AG09309 (cell line): ENCODE results near the gene TUBE1.

Source experiments
- DNase-seq: peaks from one replicate; pipeline ENCODE4 v3.0.0-alpha.2; 2010; ENCODE audit warnings: low read depth
- H3K4me3 ChIP-seq: 2 replicates; pipeline ENCODE4 v1.5.1; 2011; ENCODE audit warnings: mild to moderate bottlenecking, low read depth, low read length, moderate library complexity; ENCODE audit not compliant: control insufficient read depth
- CTCF ChIP-seq: IDR thresholded peaks from 2 replicates; pipeline ENCODE4 v1.5.1; 2011; ENCODE audit warnings: mild to moderate bottlenecking, low read depth, low read length, inconsistent platforms; ENCODE audit not compliant: insufficient read depth, control insufficient read depth; ENCODE audit errors: missing control alignments

Gene TUBE1

GRCh38 chr6:112087136-112087911, at the start of gene TUBE1, which contains the start of gene FAM229B:
TSS of gene TUBE1 (minus strand) at chr6:112087482. CDS start at chr6:112087434, 48 bp downstream.
TSS of gene FAM229B (plus strand) at chr6:112087591. CDS start at chr6:112099284, 11,693 bp downstream.
- peak; percentile 8 for TF ChIP-seq CTCF
- peak within 1 kb of the TSS; percentile 62 for H3K4me3 ChIP-seq
- DNase-seq, result peak; percentile 95

GRCh38 chr6:112130878-112131277, 43.6 kb upstream of the TUBE1 start:
- H3K4me3 ChIP-seq, result no peak overlapping the region
- TF ChIP-seq CTCF, result no peak
- DNase-seq, result no peak

DNA sequence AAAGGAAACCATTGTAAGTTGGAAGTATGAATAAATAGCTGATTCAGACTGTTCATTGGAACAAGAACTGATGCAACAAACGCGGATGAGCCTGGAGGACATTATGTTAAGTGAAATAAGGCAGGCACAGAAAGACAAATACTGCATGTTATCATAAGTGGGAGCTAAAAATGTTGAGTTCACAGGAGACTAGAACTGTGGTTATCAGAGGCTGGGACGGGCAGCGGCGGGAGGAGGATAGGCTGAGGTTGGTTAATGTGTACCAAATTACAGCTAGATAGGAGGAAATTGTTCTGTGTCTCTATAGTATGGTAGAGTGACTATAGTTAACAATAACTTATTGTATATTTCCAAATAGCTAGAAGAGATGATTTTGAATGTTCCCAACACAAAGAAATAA, 40.9 kb upstream of the TUBE1 start:
- TF ChIP-seq CTCF, result no peak
- no peak overlapping the region for H3K4me3 ChIP-seq
- DNase-seq, result no peak

GRCh38 chr6:112123982-112124381, 36.7 kb upstream of the TUBE1 start:
- no peak for TF ChIP-seq CTCF
- H3K4me3 ChIP-seq, result no peak overlapping the region
- no peak for DNase-seq

GRCh38 chr6:112122756-112123155, 35.5 kb upstream of the TUBE1 start:
- DNase-seq, result no peak
- no peak for TF ChIP-seq CTCF
- H3K4me3 ChIP-seq, result no peak overlapping the region

- no peak overlapping the region for H3K4me3 ChIP-seq
- DNase-seq, result no peak
- TF ChIP-seq CTCF, result no peak
Observed at GRCh38 chr6:112118034-112118433, 30.8 kb upstream of the TUBE1 start.

- no peak for TF ChIP-seq CTCF
- DNase-seq, result no peak
- H3K4me3 ChIP-seq, result no peak overlapping the region
Observed at GRCh38 chr6:112117554-112117953, 30.3 kb upstream of the TUBE1 start.
